Ramos (cell line): ENCODE measurements around the gene ZNF530.

Experiments used
- in situ Hi-C: fragments of 300-500 bp; cut with MboI; formaldehyde crosslinking; loops from one replicate; pipeline ENCODE4 v1.14.3; 2022; ENCODE audit warnings: low sequenced_read_pairs; ENCODE audit not compliant: unreplicated experiment

Gene ZNF530

GRCh38 chr19:57599761-57600383 lies at the start of gene ZNF530:
TSS of gene ZNF530 (plus strand) at chr19:57599885. CDS start at chr19:57604346, 4,461 bp downstream.
- in situ Hi-C loops: no loop called here

- in situ Hi-C loops: no loop called here
These were observed 47.3 kb upstream of the ZNF530 start for GRCh38 chr19:57552432-57552831.

- in situ Hi-C loops: no loop called here
These were observed 42.0 kb upstream of the ZNF530 start for GRCh38 chr19:57557659-57558058.

GRCh38 chr19:57558525-57558924 lies 41.2 kb upstream of the ZNF530 start:
- in situ Hi-C loops: no loop called here

GRCh38 chr19:57559008-57559403 lies 40.7 kb upstream of the ZNF530 start:
- in situ Hi-C loops: no loop called here

GRCh38 chr19:57559404-57560025 lies 40.2 kb upstream of the ZNF530 start, which contains the start of gene ZNF550:
TSS of gene ZNF550 (minus strand) at chr19:57559863. CDS start at chr19:57559682, 181 bp downstream.
- in situ Hi-C loops: no loop called here

GRCh38 chr19:57560049-57560491 lies 39.6 kb upstream of the ZNF530 start:
- in situ Hi-C loops: no loop called here

- in situ Hi-C loops: no loop called here
These were observed 36.1 kb upstream of the ZNF530 start for GRCh38 chr19:57563547-57563946.

GRCh38 chr19:57566396-57567265 lies 33.1 kb upstream of the ZNF530 start:
- in situ Hi-C loops: no loop called here

GRCh38 chr19:57570707-57571106 lies 29.0 kb upstream of the ZNF530 start:
- in situ Hi-C loops: no loop called here

- in situ Hi-C loops: no loop called here
These were observed 27.2 kb upstream of the ZNF530 start for GRCh38 chr19:57572415-57572947.

- in situ Hi-C loops: no loop called here
These were observed 23.0 kb upstream of the ZNF530 start for GRCh38 chr19:57576661-57577060.

GRCh38 chr19:57578487-57579205 lies 21.0 kb upstream of the ZNF530 start, which contains the start of gene ZNF416:
TSS of gene ZNF416 (minus strand) at chr19:57578911. CDS start at chr19:57578704, 207 bp downstream.
- in situ Hi-C loops: no loop called here

GRCh38 chr19:57583104-57583520 lies 16.6 kb upstream of the ZNF530 start:
- in situ Hi-C loops: no loop called here

- in situ Hi-C loops: no loop called here
These were observed 15.9 kb upstream of the ZNF530 start, which contains the start of gene ZIK1 for GRCh38 chr19:57583521-57584416. TSS of gene ZIK1 (plus strand) at chr19:57584145. CDS start at chr19:57584357, 212 bp downstream.

GRCh38 chr19:57587529-57587928 lies 12.2 kb upstream of the ZNF530 start:
- in situ Hi-C loops: no loop called here

- in situ Hi-C loops: no loop called here
These were observed 316 bp upstream of the ZNF530 start for GRCh38 chr19:57599377-57599760.

GRCh38 chr19:57606931-57607330 lies 7.2 kb downstream of the ZNF530 start:
- in situ Hi-C loops: no loop called here

- in situ Hi-C loops: no loop called here
These were observed 11.4 kb downstream of the ZNF530 start for GRCh38 chr19:57611113-57611512.
